ENCODE results near the gene APBA2. TPM values are rescaled to one million over a fixed set of nuclear protein-coding genes. Genes with fewer than 3 reads are reported as not detected.

The APBA2 gene
- total RNA-seq, 1 donor from 2014 or later = 5.3 TPM

DNA sequence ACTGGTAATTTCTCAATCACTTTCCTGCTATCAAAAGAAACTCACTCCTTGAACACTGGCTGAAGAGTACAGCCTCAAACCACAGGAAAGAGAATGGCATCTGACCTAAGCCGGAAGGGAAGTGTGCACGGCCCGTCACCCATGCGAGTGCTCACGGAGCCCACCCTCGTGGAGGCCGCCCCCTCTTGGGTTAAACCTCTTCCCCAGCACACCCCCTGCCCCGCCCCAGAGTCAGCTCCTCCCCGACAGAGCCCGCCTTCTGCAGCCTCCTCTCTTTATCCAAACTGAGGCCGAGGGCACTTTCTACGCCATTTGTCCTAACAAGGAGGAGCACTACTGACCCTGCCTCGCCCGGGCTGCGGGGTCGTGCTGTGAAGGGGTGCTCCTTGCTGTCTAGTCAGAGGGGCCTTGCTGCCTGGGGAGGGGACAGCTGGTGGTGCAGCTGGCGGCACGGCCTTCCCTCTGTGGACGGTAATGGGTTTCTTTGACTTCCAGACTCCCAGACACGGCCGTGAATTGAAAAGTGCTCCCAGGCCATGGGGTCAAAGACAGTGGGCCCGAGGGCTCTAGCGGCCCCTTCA lies 246.2 kb downstream of the APBA2 start:
- no peak for FAIRE-seq
- no peaks in the 10 kb centered on the region for H3K27me3 ChIP-seq (ENCODE audit: control insufficient read depth, insufficient read depth, low read length)
- no peak for TF ChIP-seq CTCF (IDR thresholded peaks at IDR 0.05; ENCODE audit: insufficient read depth, low read length, severe bottlenecking)

DNA sequence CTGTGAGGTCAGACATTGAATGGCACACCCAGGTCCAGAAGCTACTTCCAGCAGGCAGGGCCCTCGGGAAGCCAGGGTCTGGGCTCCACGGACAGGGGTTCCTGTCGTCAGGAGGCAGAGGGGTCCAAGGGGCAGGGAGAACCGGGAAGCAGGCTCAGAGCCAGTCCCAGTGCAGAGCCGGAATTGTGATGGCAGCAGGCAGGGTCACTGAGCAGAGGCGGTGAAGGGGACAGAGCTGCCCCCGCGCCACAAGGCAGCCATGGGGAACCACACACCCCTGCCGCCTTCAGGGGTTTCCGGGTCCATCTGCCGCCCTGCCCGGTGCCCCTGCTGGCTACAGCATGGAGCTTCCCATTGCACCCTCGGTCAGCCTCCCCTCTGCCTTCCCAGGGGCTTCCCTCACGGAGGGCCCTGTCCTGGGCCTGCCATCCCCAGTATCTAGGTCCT lies 247.0 kb downstream of the APBA2 start:
- TF ChIP-seq CTCF (IDR thresholded peaks at IDR 0.05; ENCODE audit: insufficient read depth, low read length, severe bottlenecking) = no peak
- no peaks in the 10 kb centered on the region for H3K36me3 ChIP-seq (ENCODE audit: control insufficient read depth, insufficient read depth, low read length)
- H3K27me3 ChIP-seq (ENCODE audit: control insufficient read depth, insufficient read depth, low read length) = no peaks in the 10 kb centered on the region
- FAIRE-seq (no peak), DNase-seq (ENCODE audit: low read depth) (no peak)
- no peak overlapping the region for H3K4me3 ChIP-seq (ENCODE audit: low read depth, low read length)

More for the DNA sequence above, 246.2 kb downstream of the APBA2 start:
- Histone ChIP-seq H3K4me3 (ENCODE audit: low read depth, low read length) (no peak overlapping the region), H3K36me3 (ENCODE audit: control insufficient read depth, insufficient read depth, low read length) (no peaks in the 10 kb centered on the region)
- DNase-seq (ENCODE audit: low read depth) = no peak

DNA sequence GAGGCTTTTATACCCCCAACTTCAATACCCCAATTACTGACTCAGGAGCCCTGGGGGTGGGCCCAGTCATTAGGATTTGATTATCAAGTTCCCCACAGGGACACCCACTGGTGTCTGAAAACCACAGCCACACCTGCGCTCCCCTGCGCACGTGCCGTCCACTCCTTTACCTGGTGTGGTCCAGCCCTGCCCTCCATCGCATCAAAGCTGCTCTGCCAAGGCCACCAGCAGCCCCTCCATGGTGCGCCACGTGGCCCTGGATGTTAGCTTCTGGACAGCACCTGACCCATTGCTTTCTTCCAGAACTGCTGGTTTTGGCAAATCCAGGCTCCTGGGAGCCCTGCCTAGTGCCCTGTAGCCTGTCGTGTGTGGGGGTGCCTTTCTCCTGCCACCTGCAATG lies 247.5 kb downstream of the APBA2 start:
- no peak for DNase-seq (ENCODE audit: low read depth)
- TF ChIP-seq CTCF (IDR thresholded peaks at IDR 0.05; ENCODE audit: insufficient read depth, low read length, severe bottlenecking) = no peak
- H3K36me3 ChIP-seq (ENCODE audit: control insufficient read depth, insufficient read depth, low read length) = no peaks in the 10 kb centered on the region
- no peaks in the 10 kb centered on the region for H3K27me3 ChIP-seq (ENCODE audit: control insufficient read depth, insufficient read depth, low read length)
- no peak overlapping the region for H3K4me3 ChIP-seq (ENCODE audit: low read depth, low read length)
- no peak for FAIRE-seq

GRCh38 chr15:29133791-29134190 lies 248.0 kb downstream of the APBA2 start:
- FAIRE-seq (no peak), DNase-seq (ENCODE audit: low read depth) (no peak)
- no peak for TF ChIP-seq CTCF (IDR thresholded peaks at IDR 0.05; ENCODE audit: insufficient read depth, low read length, severe bottlenecking)
- Histone ChIP-seq H3K4me3 (ENCODE audit: low read depth, low read length) (no peak overlapping the region), H3K36me3 (ENCODE audit: control insufficient read depth, insufficient read depth, low read length) (no peaks in the 10 kb centered on the region), H3K27me3 (ENCODE audit: control insufficient read depth, insufficient read depth, low read length) (no peaks in the 10 kb centered on the region)

GRCh38 chr15:29134239-29134638 lies 248.5 kb downstream of the APBA2 start:
- FAIRE-seq (no peak), DNase-seq (ENCODE audit: low read depth) (no peak)
- TF ChIP-seq CTCF (IDR thresholded peaks at IDR 0.05; ENCODE audit: insufficient read depth, low read length, severe bottlenecking) = no peak
- no peaks in the 10 kb centered on the region for H3K36me3 ChIP-seq (ENCODE audit: control insufficient read depth, insufficient read depth, low read length)
- no peak overlapping the region for H3K4me3 ChIP-seq (ENCODE audit: low read depth, low read length)
- no peaks in the 10 kb centered on the region for H3K27me3 ChIP-seq (ENCODE audit: control insufficient read depth, insufficient read depth, low read length)
